H1 (cell line): ENCODE results near the gene USP37. TPM values are rescaled to one million over a fixed set of nuclear protein-coding genes. Genes with fewer than 3 reads are reported as not detected.
A peak's percentile ranks its signal among the peaks of the same experiment; 100 is the strongest.

Experiments used
- CTCF ChIA-PET: fragments of 300-600 bp; sonication (Branson Sonifier 250); formaldehyde crosslinking; loops from one replicate; lab custom pipeline; 2021; ENCODE audit not compliant: partially characterized antibody; lab: Charles Lee
- POLR2A ChIA-PET: fragments of 300-600 bp; sonication (Branson Sonifier 250); formaldehyde crosslinking; loops from one replicate; lab custom pipeline; 2021; ENCODE audit warnings: inconsistent platforms; ENCODE audit not compliant: partially characterized antibody; lab: Charles Lee
- DNase-seq, 2 experiments: peaks; one replicate each; pipeline versions ENCODE4 v3.0.0 to v3.0.0-alpha.2; 2010 to 2022; ENCODE audit warnings: low spot score in 2 of 2, low read depth in 1 of 2, mixed read lengths in 1 of 2
- FAIRE-seq: peaks from 2 replicates; lab custom pipeline; 2011; peaks lifted over from hg19 to GRCh38; lab: Jason Lieb, UNC
- H2AFZ ChIP-seq: 2 replicates; pipeline ENCODE4 v1.8.1; 2012; ENCODE audit warnings: low read length, inconsistent platforms
- H2AK5ac ChIP-seq: 2 replicates; pipeline ENCODE4 v1.6.1; 2013; ENCODE audit warnings: low read depth, low read length
- H2BK120ac ChIP-seq: replicated peaks from 2 replicates; pipeline ENCODE3; 2013; ENCODE audit warnings: low read depth, low read length, inconsistent platforms
- H2BK12ac ChIP-seq: 2 replicates; pipeline ENCODE4 v1.6.1; 2013; ENCODE audit warnings: low read depth, low read length
- H2BK15ac ChIP-seq: 2 replicates; pipeline ENCODE4 v1.6.1; 2013; ENCODE audit warnings: low read length
- H2BK20ac ChIP-seq: 2 replicates; pipeline ENCODE4 v1.6.1; 2013; ENCODE audit warnings: low read length
- H2BK5ac ChIP-seq: 2 replicates; pipeline ENCODE4 v1.6.1; 2013; ENCODE audit warnings: low read depth, low read length
- H3K14ac ChIP-seq: 2 replicates; pipeline ENCODE4 v1.6.1; 2013; ENCODE audit warnings: inconsistent platforms; ENCODE audit not compliant: insufficient read length
- H3K18ac ChIP-seq: 2 replicates; pipeline ENCODE4 v1.6.1; 2013; ENCODE audit warnings: low read length; ENCODE audit errors: extremely low read depth
- H3K23ac ChIP-seq: 2 replicates; pipeline ENCODE4 v1.6.1; 2013; ENCODE audit warnings: inconsistent platforms; ENCODE audit not compliant: insufficient read length
- H3K23me2 ChIP-seq: 2 replicates; pipeline ENCODE4 v1.6.1; 2013; ENCODE audit warnings: low read depth, low read length
- H3K27ac ChIP-seq: 2 replicates; pipeline ENCODE4 v1.6.1; 2011; ENCODE audit warnings: low read depth, low read length, inconsistent platforms
- H3K27me3 ChIP-seq, 4 experiments: replicated peaks in 1 of 4; 1 replicate in 1 of 4; 2 replicates in 3 of 4; pipeline versions ENCODE4 v1.6.1 to v1.8.1; 2011 to 2013; ENCODE audit warnings: low read length in 3 of 4, mild to moderate bottlenecking in 3 of 4, inconsistent platforms in 2 of 4, mixed read lengths in 2 of 4, moderate library complexity in 1 of 4; ENCODE audit not compliant: control insufficient read depth in 3 of 4, insufficient read depth in 3 of 4; ENCODE audit errors: extremely low read depth in 1 of 4
- H3K36me3 ChIP-seq, 4 experiments: 2 replicates each; pipeline versions ENCODE4 v1.6.1 to v1.8.1; 2011 to 2013; ENCODE audit warnings: mild to moderate bottlenecking in 4 of 4, low read length in 3 of 4, moderate library complexity in 2 of 4, control low read depth in 1 of 4, inconsistent platforms in 1 of 4; ENCODE audit not compliant: insufficient read depth in 4 of 4, control insufficient read depth in 2 of 4
- H3K4ac ChIP-seq: replicated peaks from 2 replicates; pipeline ENCODE3; 2013; ENCODE audit warnings: low read length, low read depth, mixed read lengths, inconsistent platforms; ENCODE audit not compliant: insufficient read length
- H3K4me1 ChIP-seq, 4 experiments: replicated peaks in 1 of 4; 1 replicate in 1 of 4; 2 replicates in 3 of 4; pipeline versions ENCODE4 v1.6.1 to v1.8.1; 2011 to 2013; ENCODE audit warnings: low read length in 3 of 4, inconsistent platforms in 2 of 4, mixed read lengths in 1 of 4; ENCODE audit not compliant: insufficient read depth in 4 of 4, control insufficient read depth in 3 of 4
- H3K4me2 ChIP-seq, 2 experiments: 2 replicates each; pipeline versions ENCODE4 v1.6.1 to v1.8.1; 2011 to 2013; ENCODE audit warnings: low read depth in 2 of 2, low read length in 2 of 2, control low read depth in 1 of 2, inconsistent platforms in 1 of 2, mild to moderate bottlenecking in 1 of 2; ENCODE audit not compliant: insufficient read depth in 1 of 2
- H3K4me3 ChIP-seq, 4 experiments: fragments of 200-600, 300-600 bp in 1 of 4; sonication (generic), shearing (Covaris generic), sonication (Bioruptor Twin) in 1 of 4; 2 replicates each; pipeline versions ENCODE4 v1.5.1 to v1.8.1; 2011 to 2016; ENCODE audit warnings: low read length in 4 of 4, low read depth in 3 of 4, control low read depth in 2 of 4, inconsistent platforms in 2 of 4, mild to moderate bottlenecking in 2 of 4, mixed read lengths in 1 of 4, moderate library complexity in 1 of 4; ENCODE audit not compliant: insufficient read depth in 2 of 4; ENCODE audit errors: extremely low read depth in 1 of 4
- H3K56ac ChIP-seq: replicated peaks from 2 replicates; pipeline ENCODE3; 2013; ENCODE audit warnings: low read depth, mild to moderate bottlenecking, mixed read lengths, low read length, inconsistent platforms; ENCODE audit not compliant: insufficient read length
- H3K79me1 ChIP-seq: 2 replicates; pipeline ENCODE4 v1.6.1; 2013; ENCODE audit warnings: low read depth, low read length, control low read depth
- H3K79me2 ChIP-seq, 2 experiments: 2 replicates each; pipeline versions ENCODE4 v1.6.1 to v1.8.1; 2012 to 2013; ENCODE audit warnings: low read length in 2 of 2, mild to moderate bottlenecking in 2 of 2, inconsistent platforms in 1 of 2; ENCODE audit not compliant: insufficient read depth in 2 of 2, control insufficient read depth in 1 of 2
- H3K9ac ChIP-seq, 4 experiments: replicated peaks in 1 of 4; 1 replicate in 1 of 4; 2 replicates in 3 of 4; pipeline versions ENCODE4 v1.6.1 to v1.8.1; 2011 to 2013; ENCODE audit warnings: low read depth in 3 of 4, low read length in 3 of 4, control low read depth in 2 of 4, mild to moderate bottlenecking in 2 of 4, moderate library complexity in 2 of 4, inconsistent platforms in 1 of 4; ENCODE audit errors: extremely low read depth in 1 of 4
- H3K9me3 ChIP-seq, 2 experiments: 2 replicates each; pipeline versions ENCODE4 v1.6.1 to v1.8.1; 2012 to 2013; ENCODE audit warnings: mild to moderate bottlenecking in 2 of 2, moderate library complexity in 2 of 2, control low read depth in 1 of 2, inconsistent platforms in 1 of 2, low read depth in 1 of 2, low read length in 1 of 2, mixed read lengths in 1 of 2; ENCODE audit not compliant: insufficient read depth in 2 of 2
- H4K20me1 ChIP-seq, 2 experiments: replicated peaks in 1 of 2; 2 replicates each; pipeline versions ENCODE3 to v1.8.1; 2011 to 2013; ENCODE audit warnings: inconsistent platforms in 2 of 2, low read length in 2 of 2, mild to moderate bottlenecking in 1 of 2; ENCODE audit not compliant: insufficient read depth in 2 of 2, control insufficient read depth in 1 of 2
- H4K5ac ChIP-seq: 2 replicates; pipeline ENCODE4 v1.6.1; 2013; ENCODE audit warnings: low read length, low read depth, mixed read lengths, inconsistent platforms; ENCODE audit not compliant: insufficient read length
- H4K8ac ChIP-seq: 2 replicates; pipeline ENCODE4 v1.8.0; 2013; ENCODE audit warnings: mild to moderate bottlenecking, moderate library complexity, low read length, inconsistent platforms; ENCODE audit not compliant: insufficient read depth; ENCODE audit errors: extremely low read depth
- H4K91ac ChIP-seq: replicated peaks from 2 replicates; pipeline ENCODE3; 2013; ENCODE audit warnings: low read length, mixed read lengths, inconsistent platforms; ENCODE audit not compliant: insufficient read length
- POLR2A ChIP-seq, 2 experiments: IDR thresholded peaks; 1 replicate in 1 of 2; 2 replicates in 1 of 2; pipeline ENCODE4 v1.6.1; 2011; ENCODE audit warnings: low read depth in 2 of 2, low read length in 2 of 2, mild to moderate bottlenecking in 2 of 2; ENCODE audit errors: control extremely low read depth in 1 of 2
- RBBP5 ChIP-seq: IDR thresholded peaks from 2 replicates; pipeline ENCODE4 v1.7.1; 2012; ENCODE audit warnings: low read depth, mild to moderate bottlenecking, inconsistent platforms, low read length, moderate library complexity, borderline replicate concordance
- WGBS, 2 experiments: shearing (Covaris generic) in 1 of 2; methylation state at CpG; one replicate each; pipeline versions ENCODE4 v1.1.6 to v1.1.7; 2013 to 2015; ENCODE audit warnings: low lambda C conversion rate in 2 of 2, mixed read lengths in 2 of 2, inconsistent platforms in 1 of 2, low coverage in 1 of 2, missing lambda C conversion rate in 1 of 2; ENCODE audit not compliant: insufficient replicate concordance in 2 of 2, insufficient coverage in 1 of 2, insufficient read length in 1 of 2; ENCODE audit errors: extremely low coverage in 1 of 2, missing lambda C conversion rate in 1 of 2; 5-methylcytosine and 5-hydroxymethylcytosine counted together
- long read RNA-seq, 2 experiments: library from RNA in 1 of 2; library from capped mRNA in 1 of 2; stranded (forward); transcript quantifications; one replicate each; pipeline ENCODE4 v2.0.0, GENCODE V29; 2021; ENCODE audit warnings: inconsistent platforms in 1 of 2
- polyA minus RNA-seq, 3 experiments: library from RNA; depleted of rRNA, polyadenylated mRNA; stranded (reverse); fragments of >200 nt; gene quantifications; 1 replicate in 2 of 3; 2 replicates in 1 of 3; pipeline ENCODE4 v1.2.3, GENCODE V29; 2011
- polyA plus RNA-seq, 7 experiments: library from polyadenylated mRNA; depleted of rRNA in 3 of 7; stranded (reverse) in 5 of 7; unstranded in 2 of 7; fragments of >200 nt in 5 of 7; fragments of 200-250 nt in 2 of 7; gene quantifications; 1 replicate in 5 of 7; 2 replicates in 1 of 7; 4 replicates in 1 of 7; pipeline versions ENCODE4 v1.2.1 to v1.2.3, GENCODE V29; 2011 to 2013; ENCODE audit warnings: missing spikeins in 2 of 7, mixed read lengths in 2 of 7
- total RNA-seq: library from RNA; stranded (reverse); fragmentation: NEBNext Ultra II Directional; extraction: Animal tissue kit (Norgen Biotek cat#: 25700); gene quantifications from 2 replicates; pipeline ENCODE4 v1.2.1, GENCODE V29; 2021

USP37 gene, protein sequence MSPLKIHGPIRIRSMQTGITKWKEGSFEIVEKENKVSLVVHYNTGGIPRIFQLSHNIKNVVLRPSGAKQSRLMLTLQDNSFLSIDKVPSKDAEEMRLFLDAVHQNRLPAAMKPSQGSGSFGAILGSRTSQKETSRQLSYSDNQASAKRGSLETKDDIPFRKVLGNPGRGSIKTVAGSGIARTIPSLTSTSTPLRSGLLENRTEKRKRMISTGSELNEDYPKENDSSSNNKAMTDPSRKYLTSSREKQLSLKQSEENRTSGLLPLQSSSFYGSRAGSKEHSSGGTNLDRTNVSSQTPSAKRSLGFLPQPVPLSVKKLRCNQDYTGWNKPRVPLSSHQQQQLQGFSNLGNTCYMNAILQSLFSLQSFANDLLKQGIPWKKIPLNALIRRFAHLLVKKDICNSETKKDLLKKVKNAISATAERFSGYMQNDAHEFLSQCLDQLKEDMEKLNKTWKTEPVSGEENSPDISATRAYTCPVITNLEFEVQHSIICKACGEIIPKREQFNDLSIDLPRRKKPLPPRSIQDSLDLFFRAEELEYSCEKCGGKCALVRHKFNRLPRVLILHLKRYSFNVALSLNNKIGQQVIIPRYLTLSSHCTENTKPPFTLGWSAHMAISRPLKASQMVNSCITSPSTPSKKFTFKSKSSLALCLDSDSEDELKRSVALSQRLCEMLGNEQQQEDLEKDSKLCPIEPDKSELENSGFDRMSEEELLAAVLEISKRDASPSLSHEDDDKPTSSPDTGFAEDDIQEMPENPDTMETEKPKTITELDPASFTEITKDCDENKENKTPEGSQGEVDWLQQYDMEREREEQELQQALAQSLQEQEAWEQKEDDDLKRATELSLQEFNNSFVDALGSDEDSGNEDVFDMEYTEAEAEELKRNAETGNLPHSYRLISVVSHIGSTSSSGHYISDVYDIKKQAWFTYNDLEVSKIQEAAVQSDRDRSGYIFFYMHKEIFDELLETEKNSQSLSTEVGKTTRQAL
- total RNA-seq (22.3 and 29.1 TPM in 2 replicates), polyA plus RNA-seq (2011; rRNA removed) (1.9 and 3.8 TPM in 2 replicates), polyA minus RNA-seq (2011; rRNA and poly(A)+ RNA removed) (21.9 and 30.4 TPM in 2 replicates)
- 4.8 TPM for polyA plus RNA-seq (2011; cell fraction: cytosol; rRNA removed)
- polyA plus RNA-seq (2011; cell fraction: nucleus; rRNA removed), result 4.2 TPM
- polyA plus RNA-seq (2012, experiment 1 of 2), result 4.3 to 10.0 TPM (median 6.6 TPM) in 4 replicates
- polyA plus RNA-seq (2012, experiment 2 of 2), result 0.80 TPM
- 9.1 TPM for polyA plus RNA-seq (2013, experiment 1 of 2)
- 8.6 TPM for polyA plus RNA-seq (2013, experiment 2 of 2)
- polyA minus RNA-seq (2011; cell fraction: cytosol; rRNA and poly(A)+ RNA removed), result 14.7 TPM
- 35.5 TPM for polyA minus RNA-seq (2011; cell fraction: nucleus; rRNA and poly(A)+ RNA removed)
- long read RNA-seq, experiment 1, partial matches to known transcripts, result 5 of 19 reads
- long read RNA-seq, experiment 1, other reads (novel, unspliced or antisense), result 14 of 19 reads
- long read RNA-seq, experiment 2, full-length matches to known transcripts, result 1 of 8 reads
- long read RNA-seq, experiment 2, partial matches to known transcripts, result 1 of 8 reads
- long read RNA-seq, experiment 2, other reads (novel, unspliced or antisense), result 6 of 8 reads

DNA sequence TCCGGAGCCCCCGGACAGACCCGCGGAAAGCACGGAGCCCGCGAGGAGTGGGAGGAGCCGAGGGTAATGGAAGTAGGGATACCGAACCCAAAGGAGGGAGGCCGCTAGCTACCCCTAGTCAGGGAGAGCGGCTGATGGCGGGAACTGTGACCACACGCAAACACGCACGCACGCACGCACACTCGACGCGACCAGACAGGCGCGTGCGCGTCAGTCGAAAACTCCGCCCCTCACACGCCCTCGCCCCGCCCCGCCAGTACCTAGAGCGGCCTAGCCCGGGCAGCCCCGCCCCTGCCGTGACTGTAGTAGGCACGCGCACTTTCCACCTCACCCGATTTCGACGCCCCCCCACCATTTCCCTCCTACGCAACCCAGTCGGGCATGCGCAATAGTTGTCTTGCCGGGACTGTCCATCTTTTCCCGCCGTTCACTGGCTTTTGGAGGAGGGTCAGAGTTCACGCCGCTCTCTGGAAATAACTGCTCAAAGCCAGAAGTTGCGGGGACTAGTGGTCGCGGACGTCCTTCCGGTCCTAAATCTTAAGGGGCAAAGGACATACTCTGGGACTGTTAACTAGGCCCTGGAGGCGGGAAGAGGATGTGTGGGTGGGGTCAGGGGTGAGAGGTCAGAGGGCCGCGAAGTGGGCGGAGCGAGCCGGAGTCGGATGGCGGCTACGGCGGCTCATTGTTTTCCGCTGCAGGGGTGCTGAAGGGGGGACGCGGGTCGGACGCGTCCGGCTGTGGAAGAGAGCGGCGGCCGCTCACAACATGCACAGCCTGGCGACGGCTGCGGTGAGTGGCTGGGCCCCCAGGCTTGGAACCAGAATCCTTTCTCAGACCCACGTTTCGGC, at the start of gene USP37, which contains the start of gene CNOT9:
Gene USP37, minus strand, starts transcription at position 162 of the 848 bp plus-strand sequence. CDS start 9,698 bp downstream, outside the sequence.
Gene CNOT9, plus strand, starts transcription at position 650 of the 848 bp plus-strand sequence. Its CDS starts 116 bp downstream, at position 766.
- Histone ChIP-seq H3K79me1 (peaks cover 8% of the 10 kb centered on the region), H3K18ac (peak within 1 kb of the TSS; percentile 100), H3K4me2 (peak within 1 kb of the TSS; percentile 93 to 97), H2BK12ac (peak within 1 kb of the TSS; percentile 98), H3K9ac (peak within 1 kb of the TSS; percentile 94 to 96 (median 96)), H3K23me2 (peaks cover 12% of the 10 kb centered on the region), H2BK120ac (peak within 1 kb of the TSS; percentile 96), H3K27ac (peak within 1 kb of the TSS; percentile 99), H3K36me3 (peaks cover 2 to 21% (median 7%) of the 10 kb centered on the region in 4 experiments; a peak in 3 of 8 replicates), H3K4me1 (peaks cover 0 to 13% (median 4%) of the 10 kb centered on the region in 4 experiments; a peak in 6 of 7 replicates), H2AK5ac (peak within 1 kb of the TSS; percentile 89; the same call in 1 of the 2 replicates), H3K4ac (peak within 1 kb of the TSS; percentile 69), H3K23ac (no peak within 1 kb of the TSS), H2BK5ac (peak within 1 kb of the TSS; percentile 97), H3K4me3 (peak within 1 kb of the TSS; percentile 86 to 96 (median 94)), H2BK15ac (no peak within 1 kb of the TSS), H4K8ac (peak within 1 kb of the TSS; percentile 99), H4K5ac (peak within 1 kb of the TSS; percentile 100), H3K9me3 (no peaks in the 10 kb centered on the region), H4K20me1 (peaks cover 7 to 9% of the 10 kb centered on the region in 2 experiments), H2AFZ (peak within 1 kb of the TSS; percentile 99; the same call in 1 of the 2 replicates), H3K79me2 (peaks cover 29 to 87% of the 10 kb centered on the region in 2 experiments), H3K56ac (peak within 1 kb of the TSS; percentile 99), H3K14ac (peak within 1 kb of the TSS; percentile 34), H4K91ac (peak within 1 kb of the TSS; percentile 99), H2BK20ac (no peak within 1 kb of the TSS), H3K27me3 (no peaks in the 10 kb centered on the region)
- peak; percentile 94 to 100 for DNase-seq
- ChIA-PET POLR2A (interaction anchor here (0.6 to 1.9 kb wide), 14 partner anchors 10 to 306 kb away, joined by 3 to 20 read pairs (median 3); partner anchors contain the start of genes BCS1L and ZNF142), CTCF (no interaction called here)
- no peak for FAIRE-seq
- WGBS, 2 experiments, result 1% methylated on average over 63 of the region's 77 CpGs; no CpG with 5 or more reads in 1 of the 2 experiments
- TF ChIP-seq RBBP5, result peak; percentile 76
- peak; percentile 94 to 98 for TF ChIP-seq POLR2A (IDR thresholded peaks at IDR 0.05; ENCODE audit: control extremely low read depth in 1 of 2, low read depth in 2 of 2, low read length in 2 of 2)
